D341Med (cell line): ENCODE data around the gene SELENOV.
A peak's percentile ranks its signal among the peaks of the same experiment; 100 is the strongest.

Experiments
- DNase-seq: peaks from one replicate; pipeline ENCODE4 v3.0.0; 2012; ENCODE audit warnings: low spot score

SELENOV gene

GRCh38 chr19:39494661-39495060 lies 20.3 kb upstream of the SELENOV start:
- peak; percentile 42 for DNase-seq

- no peak for DNase-seq
These were observed 18.9 kb upstream of the SELENOV start for GRCh38 chr19:39496063-39496462.

- DNase-seq = no peak
These were observed 17.3 kb upstream of the SELENOV start for GRCh38 chr19:39497701-39497995.

- peak; percentile 87 for DNase-seq
These were observed 16.7 kb upstream of the SELENOV start for GRCh38 chr19:39497996-39498797.

GRCh38 chr19:39498798-39499642 lies 15.9 kb upstream of the SELENOV start, which contains the start of gene DLL3:
TSS of gene DLL3 (plus strand) at chr19:39498947. CDS start at chr19:39498975, 28 bp downstream.
- DNase-seq = peak; percentile 87

GRCh38 chr19:39499932-39500331 lies 15.0 kb upstream of the SELENOV start:
- no peak for DNase-seq

GRCh38 chr19:39500543-39500942 lies 14.4 kb upstream of the SELENOV start:
- DNase-seq = no peak

- no peak for DNase-seq
These were observed 13.6 kb upstream of the SELENOV start for GRCh38 chr19:39501340-39501739.

- DNase-seq = peak; percentile 56
These were observed 12.1 kb upstream of the SELENOV start for GRCh38 chr19:39502640-39503417.

GRCh38 chr19:39506598-39506943 lies 8.4 kb upstream of the SELENOV start:
- DNase-seq = no peak

- DNase-seq = peak; percentile 95
These were observed 7.8 kb upstream of the SELENOV start for GRCh38 chr19:39506944-39507714.

GRCh38 chr19:39507715-39508364 lies 7.1 kb upstream of the SELENOV start:
- no peak for DNase-seq

GRCh38 chr19:39508629-39509028 lies 6.3 kb upstream of the SELENOV start:
- DNase-seq = no peak

GRCh38 chr19:39509233-39509632 lies 5.7 kb upstream of the SELENOV start:
- no peak for DNase-seq

- no peak for DNase-seq
These were observed 2.0 kb upstream of the SELENOV start for GRCh38 chr19:39512988-39513387.

GRCh38 chr19:39515551-39516191 lies 732 bp downstream of the SELENOV start:
- no peak for DNase-seq

GRCh38 chr19:39516270-39516669 lies 1.3 kb downstream of the SELENOV start:
- no peak for DNase-seq

GRCh38 chr19:39517432-39517831 lies 2.5 kb downstream of the SELENOV start:
- no peak for DNase-seq

GRCh38 chr19:39518458-39518857 lies 3.5 kb downstream of the SELENOV start:
- DNase-seq = no peak

- no peak for DNase-seq
These were observed 4.0 kb downstream of the SELENOV start for GRCh38 chr19:39518975-39519374.
